Stimulated activated CD8-positive, alpha-beta memory T cell treated with anti-CD3 and anti-CD28 coated beads, Interleukin-15, amount 100 ng/mL, for 48 hours (primary cell): ENCODE data around the gene ANGPT4.
"Not testable (repeated sequence)": the region's sequence is repeated elsewhere in the genome, so short reads cannot be mapped to it uniquely, and the experiment has no call there.

Experiments used
- DNase-seq, 2 donors: peaks; one replicate each; pipeline ENCODE4 v3.0.0-alpha.2; 2020; ENCODE audit warnings: low read depth in 2 of 2

Gene ANGPT4

GRCh38 chr20:906001-906520 is 10.1 kb downstream of the ANGPT4 start:
- DNase-seq: no peak

DNA sequence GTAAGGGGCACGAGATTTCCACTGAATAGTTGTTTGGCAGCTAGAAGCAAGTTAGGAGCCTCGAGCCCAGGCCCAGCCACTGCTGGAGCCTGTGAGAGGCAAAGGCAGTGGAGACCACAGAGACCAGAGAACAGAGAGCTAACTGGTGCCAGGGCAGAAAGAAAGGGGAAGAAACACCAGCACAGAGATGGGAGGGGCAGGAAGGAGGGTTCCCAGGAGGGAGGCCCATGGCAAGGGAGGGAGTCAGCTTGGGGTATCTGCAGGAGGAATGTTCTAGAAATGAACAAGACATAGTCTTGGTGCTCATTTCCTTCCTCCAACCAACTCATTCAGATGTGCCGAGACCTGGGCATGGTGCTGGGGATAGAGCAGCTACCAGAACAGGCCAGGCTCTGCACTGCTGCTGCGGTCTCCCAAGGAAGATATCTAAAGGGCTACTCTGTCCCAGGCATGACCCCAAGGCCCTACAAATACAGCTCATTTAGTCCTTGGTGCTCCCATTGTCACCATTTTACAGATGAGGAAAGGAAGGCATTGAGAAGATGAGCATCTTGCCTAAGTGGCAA is 10.7 kb downstream of the ANGPT4 start:
- DNase-seq: no peak

DNA sequence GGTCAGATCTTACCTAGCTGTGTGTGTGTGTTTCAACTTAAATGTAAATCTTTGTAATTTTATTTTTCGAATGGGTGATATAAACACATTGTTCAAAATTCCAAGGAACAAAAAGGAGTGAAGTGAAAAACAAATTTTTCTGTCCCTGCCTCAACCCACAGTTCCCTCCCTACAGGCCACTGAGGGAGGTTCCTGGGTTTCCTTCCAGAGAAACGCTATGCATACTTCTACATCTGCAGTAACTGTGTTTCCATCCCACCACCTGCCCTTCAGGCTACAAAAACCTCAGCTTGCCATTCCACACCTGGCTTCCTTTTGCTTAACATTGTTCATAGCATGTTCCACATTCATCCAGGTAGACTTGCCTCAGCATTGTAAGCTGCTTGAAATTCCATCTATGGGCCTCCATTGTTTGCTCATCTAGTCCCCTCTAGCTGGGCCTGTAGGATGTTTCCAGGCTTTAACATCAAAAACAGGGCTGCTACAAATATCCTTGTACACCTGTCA is 12.0 kb downstream of the ANGPT4 start:
- DNase-seq: no peak

DNA sequence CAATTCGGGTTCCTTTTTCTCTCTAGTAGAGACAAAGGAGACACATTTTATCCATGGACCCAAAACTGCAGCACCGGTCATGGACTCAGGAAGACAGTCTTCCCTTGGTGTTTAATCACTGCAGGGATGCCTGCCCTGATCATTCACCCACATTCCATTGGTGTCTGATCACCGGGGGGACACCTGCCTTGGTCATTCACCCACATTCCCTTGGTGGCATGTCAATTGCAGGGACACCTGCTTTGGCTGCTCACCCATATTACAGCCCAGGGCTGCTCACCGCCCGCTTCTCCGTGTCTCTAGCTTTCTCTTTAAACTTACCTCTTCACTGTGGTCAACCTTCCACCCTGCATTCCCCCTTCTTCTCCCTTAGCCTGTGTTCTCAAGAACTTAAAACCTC is 18.7 kb downstream of the ANGPT4 start:
- not testable (repeated sequence) for DNase-seq

GRCh38 chr20:896501-897025 is 19.6 kb downstream of the ANGPT4 start:
- no peak for DNase-seq

DNA sequence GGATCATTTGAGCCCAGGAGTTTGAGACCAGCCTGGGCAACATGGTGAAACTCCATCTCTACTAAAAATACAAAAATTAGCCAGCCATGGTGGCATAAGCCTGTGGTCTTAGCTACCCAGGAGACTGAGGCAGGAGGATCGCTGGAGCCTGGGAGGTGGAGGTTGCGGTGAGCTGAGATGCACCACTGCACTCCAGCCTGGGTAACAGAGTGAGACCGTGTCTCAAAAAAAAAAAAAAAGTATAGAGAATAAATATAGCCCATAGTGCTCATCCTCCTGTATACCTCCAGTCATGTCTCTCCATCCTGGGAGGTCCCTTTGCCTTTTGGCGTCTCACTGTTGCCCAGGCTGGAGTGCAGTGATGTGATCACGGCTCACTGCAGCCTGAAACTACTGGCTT is 23.8 kb downstream of the ANGPT4 start:
- not testable (repeated sequence) for DNase-seq

GRCh38 chr20:891706-892080 is 24.4 kb downstream of the ANGPT4 start:
- no peak for DNase-seq

- no peak for DNase-seq
Observed at GRCh38 chr20:891058-891705, 25.0 kb downstream of the ANGPT4 start.

GRCh38 chr20:890666-891057 is 25.5 kb downstream of the ANGPT4 start:
- no peak for DNase-seq

GRCh38 chr20:889932-890463 is 26.1 kb downstream of the ANGPT4 start:
- DNase-seq: no peak

- DNase-seq: no peak
Observed at GRCh38 chr20:889106-889505, 27.0 kb downstream of the ANGPT4 start.

DNA sequence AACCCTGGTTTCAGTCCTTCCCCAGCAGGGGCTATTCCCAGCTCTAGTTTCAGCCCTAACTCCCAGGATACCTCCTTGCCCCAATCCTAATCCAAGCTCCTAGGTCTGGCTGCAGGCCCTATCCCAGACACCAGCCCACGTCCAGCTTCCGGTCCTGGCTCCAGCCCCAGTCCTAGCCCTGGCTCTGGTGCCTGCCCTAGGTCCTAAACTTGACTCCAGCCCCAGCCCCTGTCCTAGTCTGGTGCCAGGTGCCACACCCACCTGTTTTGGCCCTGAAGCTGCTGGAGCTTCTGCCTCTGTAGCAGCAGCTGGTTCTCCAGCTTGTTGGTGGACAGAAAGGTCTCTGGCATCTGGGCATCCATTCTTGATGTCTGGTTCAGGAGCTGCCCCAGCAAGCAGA is 28.1 kb downstream of the ANGPT4 start:
- no peak for DNase-seq

DNA sequence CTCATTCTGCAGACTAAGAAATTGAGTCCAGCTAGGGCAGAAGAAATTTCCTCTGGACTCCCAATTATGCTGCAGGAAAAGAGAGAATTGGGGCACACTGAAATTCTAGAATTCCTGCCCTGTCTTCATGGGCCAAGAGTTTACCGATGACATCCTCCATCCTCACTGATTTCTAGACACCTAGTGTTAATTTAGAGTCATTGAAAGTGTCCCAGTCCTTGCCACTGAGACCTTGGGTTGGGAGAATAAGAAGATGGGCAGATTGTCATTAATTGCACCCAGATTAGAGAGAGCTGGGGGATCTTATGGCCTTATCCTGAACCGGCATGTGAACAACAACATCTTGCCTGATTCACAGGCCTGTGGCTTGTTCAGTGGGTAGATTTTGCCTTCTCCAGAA is 29.0 kb downstream of the ANGPT4 start:
- no peak for DNase-seq

GRCh38 chr20:884983-885952 is 30.9 kb downstream of the ANGPT4 start:
- DNase-seq: no peak

DNA sequence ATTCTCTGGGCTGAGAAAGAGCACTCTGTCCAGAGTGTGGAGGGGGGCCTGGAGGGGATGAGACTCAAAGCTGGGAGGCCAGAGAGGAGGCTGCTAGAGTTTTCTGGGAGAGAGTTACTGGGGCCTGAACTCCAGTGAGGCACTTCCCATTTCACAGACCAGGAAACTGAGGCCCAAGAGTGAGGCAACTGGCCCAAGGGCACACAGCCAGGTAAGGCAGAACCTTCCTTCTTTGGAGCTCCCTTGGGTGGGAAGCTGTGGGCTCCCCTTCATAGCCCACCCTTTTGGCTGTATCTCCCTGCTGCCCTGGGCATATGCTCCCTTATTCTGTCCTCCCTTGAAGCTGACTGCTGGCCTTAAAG is 34.4 kb downstream of the ANGPT4 start:
- no peak for DNase-seq

- peak; percentile 13 to 23 for DNase-seq
Observed at GRCh38 chr20:881051-881782, 34.9 kb downstream of the ANGPT4 start.

DNA sequence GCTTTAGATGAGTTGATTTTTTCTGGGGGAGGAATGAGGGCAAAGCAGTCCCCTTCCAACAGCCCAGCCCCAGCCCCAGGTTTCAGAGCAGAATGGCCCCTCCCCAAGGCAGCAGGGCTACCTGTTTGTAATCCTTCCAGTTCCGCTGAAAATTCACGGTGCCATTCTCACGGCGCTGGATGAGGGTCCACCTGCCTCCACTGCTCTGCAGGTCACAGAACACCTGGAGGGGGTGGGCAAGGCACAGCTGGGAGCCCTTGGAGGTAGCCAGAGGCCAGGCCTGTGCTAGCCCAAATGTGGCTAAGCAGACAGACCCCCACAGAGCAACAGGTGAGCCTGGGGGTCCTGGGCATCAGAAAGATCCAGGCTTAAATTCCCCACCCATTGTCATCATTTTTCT is 36.5 kb downstream of the ANGPT4 start:
- no peak for DNase-seq

GRCh38 chr20:878511-879307 is 37.4 kb downstream of the ANGPT4 start:
- no peak for DNase-seq

DNA sequence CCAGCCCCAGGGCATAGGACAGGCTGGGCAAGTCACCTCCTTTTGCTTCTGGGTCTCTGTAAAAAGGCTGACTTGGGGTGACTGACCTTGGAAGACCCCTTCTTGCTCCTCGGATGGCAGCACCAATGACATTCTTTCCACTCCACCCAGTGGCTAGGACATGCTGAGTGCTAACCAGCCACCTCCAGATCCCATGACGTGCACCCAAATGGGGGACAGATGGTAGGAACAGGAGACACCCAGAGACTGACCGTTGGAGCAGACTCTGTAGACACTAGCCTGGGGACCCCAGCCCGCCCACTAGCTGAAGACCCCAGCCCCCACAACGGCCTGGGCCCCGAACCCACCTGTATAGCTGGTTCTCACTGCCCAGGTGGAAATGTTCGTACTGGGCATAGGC is 38.3 kb downstream of the ANGPT4 start:
- DNase-seq: no peak

GRCh38 chr20:875115-875514 is 41.0 kb downstream of the ANGPT4 start:
- DNase-seq: no peak
